ENCODE measurements around the gene PREX1. TPM values are rescaled to one million over a fixed set of nuclear protein-coding genes. Genes with fewer than 3 reads are reported as not detected.

Gene PREX1
- polyA plus RNA-seq, 1 of the 3 experiments (the other 2 are of a cell fraction) = 5.3 TPM

- CTCF ChIA-PET = interaction anchor here (1.6 kb wide), 1 partner anchor 173 kb away, joined by 3 read pairs; no protein-coding TSS in a partner anchor
Observed at GRCh38 chr20:48732081-48732829, 95.5 kb downstream of the PREX1 start.

More at GRCh38 chr20:48732081-48732829, 95.5 kb downstream of the PREX1 start:
- H3K9ac ChIP-seq = no peak overlapping the region
- no peaks in the 10 kb centered on the region for H3K79me2 ChIP-seq (ENCODE audit: insufficient read depth)
- no peak for TF ChIP-seq ELF1 (IDR thresholded peaks at IDR 0.05)
- TF ChIP-seq RXRA (IDR thresholded peaks at IDR 0.05; ENCODE audit: borderline replicate concordance, low read depth) = no peak
- no peak for TF ChIP-seq FOSL2 (IDR thresholded peaks at IDR 0.05; ENCODE audit: borderline replicate concordance, low read depth)
- no peak for TF ChIP-seq NRF1 (IDR thresholded peaks at IDR 0.05; ENCODE audit: low read depth, low read length)
- TF ChIP-seq REST (IDR thresholded peaks at IDR 0.05; ENCODE audit: low read depth, low read length) = no peak
- no peak for TF ChIP-seq TAF1 (IDR thresholded peaks at IDR 0.05; ENCODE audit: borderline replicate concordance, low read depth, low read length)
- no peak for TF ChIP-seq PBX3 (IDR thresholded peaks at IDR 0.05)
- no peak for TF ChIP-seq TEAD4 (IDR thresholded peaks at IDR 0.05; ENCODE audit: borderline replicate concordance, insufficient read depth)
- TF ChIP-seq FOXM1 (IDR thresholded peaks at IDR 0.05; ENCODE audit: low read depth) = no peak
- TF ChIP-seq TCF12 (IDR thresholded peaks at IDR 0.05) = no peak
- TF ChIP-seq YY1 (IDR thresholded peaks at IDR 0.05; ENCODE audit: low read depth) = no peak
- no peak for TF ChIP-seq GABPA (IDR thresholded peaks at IDR 0.05; ENCODE audit: low read depth)
- TF ChIP-seq RCOR1 (IDR thresholded peaks at IDR 0.05; ENCODE audit: low read length) = no peak
- TF ChIP-seq NFIC (IDR thresholded peaks at IDR 0.05; ENCODE audit: borderline replicate concordance) = no peak
- no peak for TF ChIP-seq ZBTB33 (IDR thresholded peaks at IDR 0.05; ENCODE audit: borderline replicate concordance, low read depth)
- TF ChIP-seq MEF2A (IDR thresholded peaks at IDR 0.05; ENCODE audit: borderline replicate concordance, low read depth) = no peak
- no peak for TF ChIP-seq FOXJ3 (CRISPR knock-in tag; IDR thresholded peaks at IDR 0.05)
- no peaks in the 10 kb centered on the region for H3K9me2 ChIP-seq
- POLR2A ChIA-PET = no interaction called here
- H4K20me1 ChIP-seq (ENCODE audit: insufficient read depth) = no peaks in the 10 kb centered on the region
- WGBS (ENCODE audit: low lambda C conversion rate) = 53% methylated on average over 10 of the region's 12 CpGs
- no peak overlapping the region for H2AFZ ChIP-seq (ENCODE audit: low read depth)
- H3K36me3 ChIP-seq (replicated peaks in 1 of 2; ENCODE audit: control insufficient read depth in 1 of 2, insufficient read depth in 2 of 2, low read length in 1 of 2) = no peaks in the 10 kb centered on the region
- DNase-seq = no peak
- peaks cover 0 to 13% of the 10 kb centered on the region in 2 experiments; a peak in 1 of 4 replicates for H3K4me1 ChIP-seq (ENCODE audit: control insufficient read depth in 1 of 2, insufficient read depth in 2 of 2, low read depth in 1 of 2, low read length in 1 of 2)
- no peaks in the 10 kb centered on the region for H3K9me3 ChIP-seq
- H3K27ac ChIP-seq (ENCODE audit: low read depth in 2 of 2, low read length in 1 of 2) = peak overlapping the region in 1 of 2 experiments; percentile 39; a peak in 2 of 4 replicates
- H3K27me3 ChIP-seq (ENCODE audit: insufficient read depth) = no peaks in the 10 kb centered on the region
- no peaks in the 10 kb centered on the region for H3F3A ChIP-seq (replicated peaks; ENCODE audit: insufficient read depth)
- H3K4me3 ChIP-seq (ENCODE audit: low read depth in 2 of 2, low read length in 1 of 2) = no peak overlapping the region
- no peak overlapping the region for H3K4me2 ChIP-seq
